Measurements from ENCODE around the gene APBA2.

DNA sequence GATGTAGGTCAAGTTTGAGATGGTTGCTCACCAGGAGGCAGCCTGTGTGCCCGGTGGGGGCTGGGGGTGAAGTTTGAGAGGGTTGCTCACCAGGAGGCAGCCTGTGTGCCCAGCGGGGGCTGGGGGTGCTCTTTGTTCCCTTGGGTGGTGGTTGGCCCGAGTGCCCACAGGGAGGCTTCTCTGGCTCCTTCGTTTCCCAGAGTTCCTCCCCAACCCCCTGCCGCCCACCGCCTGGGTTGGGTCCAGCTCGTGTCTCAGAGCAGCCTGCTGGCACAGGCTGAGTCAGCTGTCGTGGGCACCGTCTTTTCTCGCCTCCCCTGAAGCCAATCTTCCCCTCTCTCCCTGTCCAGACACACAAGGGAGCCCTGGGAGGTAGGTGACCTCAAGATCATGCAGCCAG lies 3.1 kb downstream of the APBA2 start:
- TF ChIP-seq, protein P1, sequence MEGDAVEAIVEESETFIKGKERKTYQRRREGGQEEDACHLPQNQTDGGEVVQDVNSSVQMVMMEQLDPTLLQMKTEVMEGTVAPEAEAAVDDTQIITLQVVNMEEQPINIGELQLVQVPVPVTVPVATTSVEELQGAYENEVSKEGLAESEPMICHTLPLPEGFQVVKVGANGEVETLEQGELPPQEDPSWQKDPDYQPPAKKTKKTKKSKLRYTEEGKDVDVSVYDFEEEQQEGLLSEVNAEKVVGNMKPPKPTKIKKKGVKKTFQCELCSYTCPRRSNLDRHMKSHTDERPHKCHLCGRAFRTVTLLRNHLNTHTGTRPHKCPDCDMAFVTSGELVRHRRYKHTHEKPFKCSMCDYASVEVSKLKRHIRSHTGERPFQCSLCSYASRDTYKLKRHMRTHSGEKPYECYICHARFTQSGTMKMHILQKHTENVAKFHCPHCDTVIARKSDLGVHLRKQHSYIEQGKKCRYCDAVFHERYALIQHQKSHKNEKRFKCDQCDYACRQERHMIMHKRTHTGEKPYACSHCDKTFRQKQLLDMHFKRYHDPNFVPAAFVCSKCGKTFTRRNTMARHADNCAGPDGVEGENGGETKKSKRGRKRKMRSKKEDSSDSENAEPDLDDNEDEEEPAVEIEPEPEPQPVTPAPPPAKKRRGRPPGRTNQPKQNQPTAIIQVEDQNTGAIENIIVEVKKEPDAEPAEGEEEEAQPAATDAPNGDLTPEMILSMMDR (IDR thresholded peaks at IDR 0.05): no peak
- TF ChIP-seq POLR2A (IDR thresholded peaks at IDR 0.05): no peak
